Keratinocyte (primary cell): ENCODE data around the gene APBB2. TPM values are rescaled to one million over a fixed set of nuclear protein-coding genes. Genes with fewer than 3 reads are reported as not detected.

Experiments
- DNase-seq: peaks from one replicate; pipeline ENCODE4 v3.0.0-alpha.2; 2011; ENCODE audit warnings: low read depth, missing footprints, low spot score
- FAIRE-seq: peaks from 2 replicates; lab custom pipeline; 2011; peaks lifted over from hg19 to GRCh38; lab: Jason Lieb, UNC
- H2AFZ ChIP-seq: 2 replicates; pipeline ENCODE4 v1.6.0; 2012; ENCODE audit warnings: low read length, control low read depth, inconsistent platforms; ENCODE audit not compliant: control insufficient read depth
- H3K27ac ChIP-seq: 2 replicates; pipeline ENCODE4 v1.5.1; 2011; ENCODE audit warnings: low read length; ENCODE audit not compliant: control insufficient read depth, insufficient read depth
- H3K27me3 ChIP-seq: 3 replicates; pipeline ENCODE4 v1.6.0; 2011; ENCODE audit warnings: low read length; ENCODE audit not compliant: control insufficient read depth, insufficient read depth; ENCODE audit errors: extremely low read depth
- H3K36me3 ChIP-seq, 2 experiments: 2 replicates in 1 of 2; 3 replicates in 1 of 2; pipeline ENCODE4 v1.5.1; 2011; ENCODE audit warnings: low read length in 2 of 2, mild to moderate bottlenecking in 1 of 2; ENCODE audit not compliant: control insufficient read depth in 2 of 2, insufficient read depth in 2 of 2; ENCODE audit errors: extremely low read depth in 1 of 2
- H3K4me1 ChIP-seq: 3 replicates; pipeline ENCODE4 v1.5.1; 2011; ENCODE audit warnings: low read length; ENCODE audit not compliant: control insufficient read depth, insufficient read depth; ENCODE audit errors: extremely low read depth
- H3K4me2 ChIP-seq: 3 replicates; pipeline ENCODE4 v1.6.0; 2011; ENCODE audit warnings: low read depth, low read length; ENCODE audit not compliant: control insufficient read depth, insufficient read depth; ENCODE audit errors: extremely low read depth
- H3K4me3 ChIP-seq, 3 experiments: fragments of 200-600 bp in 1 of 3; sonication (generic) in 1 of 3; 2 replicates in 2 of 3; 3 replicates in 1 of 3; pipeline ENCODE4 v1.5.1; 2011 to 2016; ENCODE audit warnings: low read length in 3 of 3, mild to moderate bottlenecking in 3 of 3, control low read depth in 2 of 3, inconsistent platforms in 1 of 3, low read depth in 1 of 3, mixed read lengths in 1 of 3, mixed run types in 1 of 3, moderate library complexity in 1 of 3; ENCODE audit not compliant: control insufficient read depth in 2 of 3, insufficient read depth in 2 of 3; ENCODE audit errors: extremely low read depth in 1 of 3
- H3K79me2 ChIP-seq: 2 replicates; pipeline ENCODE4 v1.6.0; 2012; ENCODE audit warnings: low read length; ENCODE audit not compliant: control insufficient read depth, insufficient read depth
- H3K9ac ChIP-seq: 3 replicates; pipeline ENCODE4 v1.6.0; 2011; ENCODE audit warnings: low read length; ENCODE audit not compliant: control insufficient read depth, insufficient read depth; ENCODE audit errors: extremely low read depth
- H3K9me1 ChIP-seq: 3 replicates; pipeline ENCODE4 v1.6.0; 2011; ENCODE audit warnings: low read length; ENCODE audit not compliant: control insufficient read depth, insufficient read depth; ENCODE audit errors: extremely low read depth
- H3K9me3 ChIP-seq: 2 replicates; pipeline ENCODE4 v1.5.1; 2012; ENCODE audit warnings: low read depth, low read length; ENCODE audit not compliant: control insufficient read depth
- H4K20me1 ChIP-seq: 3 replicates; pipeline ENCODE4 v1.6.0; 2011; ENCODE audit warnings: low read length; ENCODE audit not compliant: control insufficient read depth, insufficient read depth; ENCODE audit errors: extremely low read depth
- EZH2 ChIP-seq: IDR thresholded peaks from one replicate; pipeline ENCODE4 v1.6.1; 2012; ENCODE audit warnings: inconsistent platforms, mild to moderate bottlenecking, low read length, moderate library complexity
- dilution Hi-C: fragments of 300-500 bp; cut with MboI; formaldehyde crosslinking; loops from one replicate; pipeline ENCODE4 v1.7.0; 2020; ENCODE audit warnings: low sequenced_read_pairs; ENCODE audit not compliant: extremely low pct_ligation_motif_present
- polyA plus RNA-seq, 5 experiments: library from polyadenylated mRNA; depleted of rRNA in 3 of 5; stranded (reverse) in 3 of 5; stranded (forward) in 1 of 5; unstranded in 1 of 5; fragments of >200 nt; gene quantifications; 1 replicate in 1 of 5; 2 replicates in 3 of 5; 3 replicates in 1 of 5; pipeline versions ENCODE4 v1.2.1 to v1.2.3, GENCODE V29; 2011 to 2012; ENCODE audit warnings: missing spikeins in 2 of 5, low read depth in 1 of 5, low replicate concordance in 1 of 5
- TF ChIP-seq, protein P1 (sequence below), 3 experiments: IDR thresholded peaks in 1 of 3; conservative IDR thresholded peaks in 1 of 3; optimal IDR thresholded peaks in 1 of 3; 2 replicates in 2 of 3; 3 replicates in 1 of 3; pipeline versions ENCODE3 to v1.5.1; 2011; ENCODE audit warnings: low read length in 3 of 3, mild to moderate bottlenecking in 3 of 3, moderate library complexity in 2 of 3, control low read depth in 1 of 3, inconsistent platforms in 1 of 3; ENCODE audit not compliant: insufficient read depth in 2 of 3; ENCODE audit errors: extremely low read depth in 1 of 3

Gene APBB2
- polyA plus RNA-seq, 1 donor (not counting 4 experiments of a cell fraction or from before 2014, with no cell fraction given): 57.3 TPM

DNA sequence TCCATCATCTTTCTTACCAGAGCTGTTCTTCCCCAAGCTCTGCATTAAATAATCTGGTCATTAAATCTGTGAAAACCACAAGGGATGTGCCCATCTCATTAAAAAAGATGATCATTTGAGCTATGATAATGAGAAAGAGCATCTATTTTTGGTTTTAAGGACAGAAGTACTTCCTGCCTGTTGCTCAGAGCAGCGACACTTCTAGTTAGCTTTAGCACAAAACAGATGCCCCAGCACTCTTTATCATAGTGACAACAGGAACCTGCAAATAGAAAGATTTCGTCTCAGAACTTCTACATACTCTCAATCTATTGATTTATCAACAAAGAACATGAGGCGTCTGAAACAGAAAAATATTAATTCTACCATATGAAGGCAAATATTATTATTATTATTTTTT lies 140.1 kb downstream of the APBB2 start:
- Histone ChIP-seq H2AFZ (no peak overlapping the region), H3K27ac (no peak overlapping the region), H3K9ac (no peak overlapping the region), H4K20me1 (peaks cover 4% of the 10 kb centered on the region), H3K9me1 (no peaks in the 10 kb centered on the region), H3K4me2 (no peak overlapping the region), H3K36me3 (peaks cover 0 to 3% of the 10 kb centered on the region in 2 experiments), H3K4me1 (peaks cover 9% of the 10 kb centered on the region), H3K27me3 (no peaks in the 10 kb centered on the region), H3K4me3 (no peak overlapping the region), H3K9me3 (no peaks in the 10 kb centered on the region), H3K79me2 (peaks cover 63% of the 10 kb centered on the region)
- no peak for FAIRE-seq
- DNase-seq: no peak
- TF ChIP-seq, protein P1, sequence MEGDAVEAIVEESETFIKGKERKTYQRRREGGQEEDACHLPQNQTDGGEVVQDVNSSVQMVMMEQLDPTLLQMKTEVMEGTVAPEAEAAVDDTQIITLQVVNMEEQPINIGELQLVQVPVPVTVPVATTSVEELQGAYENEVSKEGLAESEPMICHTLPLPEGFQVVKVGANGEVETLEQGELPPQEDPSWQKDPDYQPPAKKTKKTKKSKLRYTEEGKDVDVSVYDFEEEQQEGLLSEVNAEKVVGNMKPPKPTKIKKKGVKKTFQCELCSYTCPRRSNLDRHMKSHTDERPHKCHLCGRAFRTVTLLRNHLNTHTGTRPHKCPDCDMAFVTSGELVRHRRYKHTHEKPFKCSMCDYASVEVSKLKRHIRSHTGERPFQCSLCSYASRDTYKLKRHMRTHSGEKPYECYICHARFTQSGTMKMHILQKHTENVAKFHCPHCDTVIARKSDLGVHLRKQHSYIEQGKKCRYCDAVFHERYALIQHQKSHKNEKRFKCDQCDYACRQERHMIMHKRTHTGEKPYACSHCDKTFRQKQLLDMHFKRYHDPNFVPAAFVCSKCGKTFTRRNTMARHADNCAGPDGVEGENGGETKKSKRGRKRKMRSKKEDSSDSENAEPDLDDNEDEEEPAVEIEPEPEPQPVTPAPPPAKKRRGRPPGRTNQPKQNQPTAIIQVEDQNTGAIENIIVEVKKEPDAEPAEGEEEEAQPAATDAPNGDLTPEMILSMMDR (optimal IDR thresholded peaks at IDR 0.05 in 1 of 3, IDR thresholded peaks at IDR 0.05 in 1 of 3, conservative IDR thresholded peaks at IDR 0.05 in 1 of 3; ENCODE audit: extremely low read depth in 1 of 3, insufficient read depth in 2 of 3, low read length in 3 of 3): no peak
- TF ChIP-seq EZH2: no peak
- dilution Hi-C loops: no loop called here

DNA sequence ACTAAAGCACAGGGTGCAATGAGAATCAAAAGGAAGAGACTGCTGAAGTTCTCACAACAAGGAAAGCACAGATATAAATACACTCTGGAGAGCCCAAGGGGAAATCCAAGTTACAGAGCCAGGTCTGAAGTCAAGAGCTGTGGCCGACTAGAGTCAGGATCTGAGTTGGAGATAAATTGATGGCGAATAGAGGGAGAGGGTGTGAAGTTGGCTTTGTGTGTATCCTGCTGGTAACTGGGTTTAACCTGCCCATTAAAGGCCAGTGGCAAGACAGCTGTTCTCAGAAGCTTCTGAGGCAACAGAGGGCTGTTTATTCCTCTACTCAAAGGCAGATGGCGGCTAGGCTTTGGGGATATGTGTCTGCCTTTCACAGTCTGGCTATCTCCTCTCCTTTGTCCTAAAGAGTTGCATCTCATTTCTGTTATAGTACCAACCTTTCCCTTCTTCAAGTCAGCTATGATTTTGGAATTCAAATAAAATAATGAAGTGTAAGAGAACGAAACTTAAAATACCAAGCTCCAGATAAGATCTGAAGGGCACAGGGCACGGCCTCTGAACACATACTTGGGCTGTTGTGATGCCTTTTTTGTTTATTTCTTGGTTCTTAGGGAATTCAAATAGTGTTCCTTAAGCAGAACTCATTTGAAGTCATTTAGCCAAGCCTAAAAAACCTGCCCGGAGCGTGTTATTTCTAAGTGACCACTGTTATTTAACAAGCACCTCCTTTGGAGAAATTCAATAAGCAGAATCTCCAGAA lies 142.1 kb downstream of the APBB2 start:
- Histone ChIP-seq H3K9me3 (no peaks in the 10 kb centered on the region), H3K4me2 (no peak overlapping the region), H3K79me2 (peaks cover 56% of the 10 kb centered on the region), H3K27me3 (no peaks in the 10 kb centered on the region), H3K27ac (no peak overlapping the region), H2AFZ (no peak overlapping the region), H3K4me1 (peaks cover 9% of the 10 kb centered on the region), H4K20me1 (no peaks in the 10 kb centered on the region), H3K36me3 (peaks cover 0 to 3% of the 10 kb centered on the region in 2 experiments), H3K4me3 (no peak overlapping the region), H3K9me1 (no peaks in the 10 kb centered on the region), H3K9ac (no peak overlapping the region)
- TF ChIP-seq EZH2: no peak
- TF ChIP-seq, protein P1 (optimal IDR thresholded peaks at IDR 0.05 in 1 of 3, IDR thresholded peaks at IDR 0.05 in 1 of 3, conservative IDR thresholded peaks at IDR 0.05 in 1 of 3; ENCODE audit: extremely low read depth in 1 of 3, insufficient read depth in 2 of 3, low read length in 3 of 3): peak in 1 of 3 experiments; percentile 1
- no peak for DNase-seq
- dilution Hi-C loops: no loop called here
- FAIRE-seq: peak; percentile 43
